NB4 (cell line): ENCODE data around the gene NXPE2.
"Not testable (repeated sequence)": the region's sequence is repeated elsewhere in the genome, so short reads cannot be mapped to it uniquely, and the experiment has no call there.

Experiments
- DNase-seq: peaks from one replicate; pipeline ENCODE4 v3.0.0; 2010; ENCODE audit warnings: low read depth
- H3K4me3 ChIP-seq: one replicate; pipeline ENCODE4 v1.5.1; 2011; ENCODE audit warnings: mild to moderate bottlenecking, low read depth, low read length, moderate library complexity
- CTCF ChIP-seq: IDR thresholded peaks from one replicate; pipeline ENCODE4 v1.5.1; 2012; ENCODE audit warnings: low read depth, low read length
- MAX ChIP-seq: IDR thresholded peaks from 2 replicates; pipeline ENCODE4 v1.6.1; 2011; ENCODE audit warnings: low read depth, low read length
- MYC ChIP-seq: IDR thresholded peaks from 2 replicates; pipeline ENCODE4 v1.6.1; 2011; ENCODE audit warnings: low read depth, low read length
- POLR2A ChIP-seq: IDR thresholded peaks from 2 replicates; pipeline ENCODE4 v1.6.1; 2011; ENCODE audit warnings: mild to moderate bottlenecking; ENCODE audit not compliant: insufficient read length; ENCODE audit errors: extremely low read depth

NXPE2 gene

GRCh38 chr11:114678125-114679036, at the start of gene NXPE2:
TSS of gene NXPE2 (plus strand) at chr11:114678527. CDS start at chr11:114678576, 49 bp downstream.
- no peak within 1 kb of the TSS for H3K4me3 ChIP-seq
- no peak for DNase-seq
- TF ChIP-seq MYC (no peak), POLR2A (no peak), MAX (no peak), CTCF (no peak)

- not testable (repeated sequence) for H3K4me3 ChIP-seq
- peak; percentile 4 for DNase-seq
These were observed 46.8 kb upstream of the NXPE2 start for GRCh38 chr11:114631445-114631965.

GRCh38 chr11:114639440-114639839, 38.9 kb upstream of the NXPE2 start:
- H3K4me3 ChIP-seq, DNase-seq: not testable (repeated sequence)

GRCh38 chr11:114650661-114651060, 27.7 kb upstream of the NXPE2 start:
- no peak overlapping the region for H3K4me3 ChIP-seq
- no peak for DNase-seq
- TF ChIP-seq CTCF: no peak
- TF ChIP-seq MYC: no peak
- no peak for TF ChIP-seq POLR2A
- no peak for TF ChIP-seq MAX

GRCh38 chr11:114651145-114651718, 27.1 kb upstream of the NXPE2 start:
- no peak for DNase-seq
- no peak for TF ChIP-seq POLR2A
- no peak for TF ChIP-seq MYC
- no peak for TF ChIP-seq CTCF
- no peak for TF ChIP-seq MAX
- no peak overlapping the region for H3K4me3 ChIP-seq

- no peak for DNase-seq
- no peak overlapping the region for H3K4me3 ChIP-seq
- TF ChIP-seq MAX: no peak
- no peak for TF ChIP-seq MYC
- TF ChIP-seq POLR2A: no peak
- no peak for TF ChIP-seq CTCF
These were observed 25.2 kb upstream of the NXPE2 start for GRCh38 chr11:114653148-114653547.

GRCh38 chr11:114664641-114665040, 13.7 kb upstream of the NXPE2 start:
- DNase-seq: no peak
- TF ChIP-seq POLR2A (no peak), CTCF (no peak), MAX (no peak), MYC (no peak)
- H3K4me3 ChIP-seq: no peak overlapping the region
